GM21390 (cell line): ENCODE measurements around the gene GPR17.

Source experiments
- ATAC-seq: cut with Tn5 transposase; IDR thresholded peaks from one replicate; pipeline ENCODE4 v1.9.1; 2021; ENCODE audit not compliant: unreplicated experiment

Gene GPR17

GRCh38 chr2:127614246-127614645, 31.7 kb upstream of the GPR17 start:
- ATAC-seq, result no peak

GRCh38 chr2:127614731-127615130, 31.2 kb upstream of the GPR17 start:
- no peak for ATAC-seq

GRCh38 chr2:127615511-127616166, 30.3 kb upstream of the GPR17 start:
- ATAC-seq, result no peak

- ATAC-seq, result no peak
Measured at GRCh38 chr2:127618551-127619202, 27.3 kb upstream of the GPR17 start.

GRCh38 chr2:127619203-127619590, 26.8 kb upstream of the GPR17 start:
- no peak for ATAC-seq

GRCh38 chr2:127619877-127620705, 25.9 kb upstream of the GPR17 start:
- no peak for ATAC-seq

GRCh38 chr2:127620866-127621265, 25.1 kb upstream of the GPR17 start:
- ATAC-seq, result no peak

GRCh38 chr2:127621981-127622431, 23.9 kb upstream of the GPR17 start:
- ATAC-seq, result no peak

GRCh38 chr2:127622561-127623387, 23.2 kb upstream of the GPR17 start:
- ATAC-seq, result no peak

GRCh38 chr2:127623388-127624319, 22.3 kb upstream of the GPR17 start:
- no peak for ATAC-seq

- no peak for ATAC-seq
Measured at GRCh38 chr2:127624320-127624755, 21.6 kb upstream of the GPR17 start.

GRCh38 chr2:127624756-127625571, 21.0 kb upstream of the GPR17 start:
- no peak for ATAC-seq

- no peak for ATAC-seq
Measured at GRCh38 chr2:127625572-127625951, 20.4 kb upstream of the GPR17 start.

GRCh38 chr2:127626175-127626574, 19.8 kb upstream of the GPR17 start:
- no peak for ATAC-seq

GRCh38 chr2:127626917-127627739, 18.8 kb upstream of the GPR17 start:
- ATAC-seq, result no peak

- no peak for ATAC-seq
Measured at GRCh38 chr2:127627740-127628571, 18.0 kb upstream of the GPR17 start.
